ENCODE measurements around the gene SPINK6.

SPINK6 gene

GRCh38 chr5:148202531-148203203, at the start of gene SPINK6:
Gene SPINK6 (plus strand): TSS chr5:148203042. CDS start chr5:148203097, 55 bp downstream.
- no peak for DNase-seq (ENCODE audit: low read depth in 2 of 2)

- DNase-seq (ENCODE audit: low read depth in 2 of 2) = no peak
Measured at GRCh38 chr5:148156609-148157008, 46.2 kb upstream of the SPINK6 start.

- DNase-seq (ENCODE audit: low read depth in 2 of 2) = no peak
Measured at GRCh38 chr5:148162038-148162437, 40.8 kb upstream of the SPINK6 start.

GRCh38 chr5:148163345-148163744, 39.5 kb upstream of the SPINK6 start:
- no peak for DNase-seq (ENCODE audit: low read depth in 2 of 2)

GRCh38 chr5:148166550-148167283, 36.1 kb upstream of the SPINK6 start:
- no peak for DNase-seq (ENCODE audit: low read depth in 2 of 2)

- DNase-seq (ENCODE audit: low read depth in 2 of 2) = no peak
Measured at GRCh38 chr5:148168246-148168645, 34.6 kb upstream of the SPINK6 start, which contains the start of gene SPINK14. Gene SPINK14 (plus strand): TSS chr5:148168546. CDS start chr5:148169733, 1,187 bp downstream.

- DNase-seq (ENCODE audit: low read depth in 2 of 2) = no peak
Measured at GRCh38 chr5:148172377-148172776, 30.5 kb upstream of the SPINK6 start.

- no peak for DNase-seq (ENCODE audit: low read depth in 2 of 2)
Measured at GRCh38 chr5:148176480-148176879, 26.4 kb upstream of the SPINK6 start.

- no peak for DNase-seq (ENCODE audit: low read depth in 2 of 2)
Measured at GRCh38 chr5:148177207-148177606, 25.6 kb upstream of the SPINK6 start.

GRCh38 chr5:148179234-148179824, 23.5 kb upstream of the SPINK6 start:
- no peak for DNase-seq (ENCODE audit: low read depth in 2 of 2)

- no peak for DNase-seq (ENCODE audit: low read depth in 2 of 2)
Measured at GRCh38 chr5:148186248-148187003, 16.4 kb upstream of the SPINK6 start.

GRCh38 chr5:148191010-148191409, 11.8 kb upstream of the SPINK6 start:
- no peak for DNase-seq (ENCODE audit: low read depth in 2 of 2)

- no peak for DNase-seq (ENCODE audit: low read depth in 2 of 2)
Measured at GRCh38 chr5:148193202-148193601, 9.6 kb upstream of the SPINK6 start.

GRCh38 chr5:148201151-148201550, 1.7 kb upstream of the SPINK6 start:
- DNase-seq (ENCODE audit: low read depth in 2 of 2) = no peak

- no peak for DNase-seq (ENCODE audit: low read depth in 2 of 2)
Measured at GRCh38 chr5:148205044-148205806, 2.4 kb downstream of the SPINK6 start.

- no peak for DNase-seq (ENCODE audit: low read depth in 2 of 2)
Measured at GRCh38 chr5:148205865-148206264, 3.0 kb downstream of the SPINK6 start.

GRCh38 chr5:148206620-148207019, 3.8 kb downstream of the SPINK6 start:
- DNase-seq (ENCODE audit: low read depth in 2 of 2) = no peak

- DNase-seq (ENCODE audit: low read depth in 2 of 2) = no peak
Measured at GRCh38 chr5:148208226-148208625, 5.4 kb downstream of the SPINK6 start.

GRCh38 chr5:148209151-148209770, 6.4 kb downstream of the SPINK6 start:
- no peak for DNase-seq (ENCODE audit: low read depth in 2 of 2)

GRCh38 chr5:148214665-148215185, 11.9 kb downstream of the SPINK6 start:
- no peak for DNase-seq (ENCODE audit: low read depth in 2 of 2)

- no peak for DNase-seq (ENCODE audit: low read depth in 2 of 2)
Measured at GRCh38 chr5:148221508-148221907, 18.7 kb downstream of the SPINK6 start.

Measured in stimulated activated CD8-positive, alpha-beta memory T cell treated with anti-CD3 and anti-CD28 coated beads, Interleukin-7, amount 100 ng/mL, for 4 hours (primary cell).